Endothelial cell of umbilical vein (primary cell): ENCODE measurements around the gene HS3ST3A1.

Experiments used
- CTCF ChIP-seq, 2 donors: IDR thresholded peaks; 1 replicate in 1 of 2; 2 replicates in 1 of 2; pipeline ENCODE4 v1.5.1; 2011; ENCODE audit warnings: low read length in 2 of 2, mild to moderate bottlenecking in 2 of 2, moderate library complexity in 2 of 2, control low read depth in 1 of 2, inconsistent platforms in 1 of 2, low read depth in 1 of 2; ENCODE audit not compliant: insufficient read depth in 1 of 2; ENCODE audit errors: extremely low read depth in 1 of 2
- FOS ChIP-seq: IDR thresholded peaks from 2 replicates; pipeline ENCODE4 v1.6.1; 2011; ENCODE audit warnings: mild to moderate bottlenecking, low read length, moderate library complexity, borderline replicate concordance; ENCODE audit not compliant: insufficient read depth
- GATA2 ChIP-seq: IDR thresholded peaks from 2 replicates; pipeline ENCODE4 v1.7.0; 2011; ENCODE audit warnings: low read depth, mild to moderate bottlenecking, moderate library complexity, mixed read lengths, low read length; ENCODE audit not compliant: insufficient read length, insufficient read depth
- JUN ChIP-seq: IDR thresholded peaks from 2 replicates; pipeline ENCODE4 v1.6.1; 2011; ENCODE audit warnings: borderline replicate concordance, low read depth; ENCODE audit not compliant: insufficient read length, insufficient read depth
- MAX ChIP-seq: IDR thresholded peaks from 2 replicates; pipeline ENCODE4 v1.6.1; 2011; ENCODE audit not compliant: insufficient read depth, insufficient read length
- MYC ChIP-seq: IDR thresholded peaks from one replicate; pipeline ENCODE4 v1.6.1; 2011; ENCODE audit warnings: mild to moderate bottlenecking, low read depth, low read length
- POLR2A ChIP-seq: IDR thresholded peaks from 2 replicates; pipeline ENCODE4 v1.6.1; 2012; ENCODE audit warnings: low read depth, mild to moderate bottlenecking, control low read depth, low read length
- POLR2AphosphoS5 ChIP-seq: IDR thresholded peaks from 2 replicates; pipeline ENCODE4 v1.6.1; 2012; ENCODE audit warnings: low read depth, mild to moderate bottlenecking, control low read depth, low read length, moderate library complexity; ENCODE audit not compliant: insufficient read depth

GRCh38 chr17:13563866-13564265 is 37.9 kb downstream of the HS3ST3A1 start:
- TF ChIP-seq CTCF (IDR thresholded peaks at IDR 0.05; ENCODE audit: extremely low read depth in 1 of 2, insufficient read depth in 1 of 2, low read depth in 1 of 2, low read length in 2 of 2) (no peak), POLR2A (no peak), POLR2AphosphoS5 (no peak), MAX (no peak), FOS (no peak), MYC (no peak), JUN (no peak), GATA2 (no peak)
